H1 (cell line): Measurements from ENCODE around the gene CHRDL2. TPM values are rescaled to one million over a fixed set of nuclear protein-coding genes. Genes with fewer than 3 reads are reported as not detected.
"Not testable (repeated sequence)": the region's sequence is repeated elsewhere in the genome, so short reads cannot be mapped to it uniquely, and the experiment has no call there.

Source experiments
- CTCF ChIA-PET: fragments of 300-600 bp; sonication (Branson Sonifier 250); formaldehyde crosslinking; loops from one replicate; lab custom pipeline; 2021; ENCODE audit not compliant: partially characterized antibody; lab: Charles Lee
- POLR2A ChIA-PET: fragments of 300-600 bp; sonication (Branson Sonifier 250); formaldehyde crosslinking; loops from one replicate; lab custom pipeline; 2021; ENCODE audit warnings: inconsistent platforms; ENCODE audit not compliant: partially characterized antibody; lab: Charles Lee
- DNase-seq, 2 experiments: peaks; one replicate each; pipeline versions ENCODE4 v3.0.0 to v3.0.0-alpha.2; 2010 to 2022; ENCODE audit warnings: low spot score in 2 of 2, low read depth in 1 of 2, mixed read lengths in 1 of 2
- FAIRE-seq: peaks from 2 replicates; lab custom pipeline; 2011; peaks lifted over from hg19 to GRCh38; lab: Jason Lieb, UNC
- H2AFZ ChIP-seq: 2 replicates; pipeline ENCODE4 v1.8.1; 2012; ENCODE audit warnings: low read length, inconsistent platforms
- H2AK5ac ChIP-seq: 2 replicates; pipeline ENCODE4 v1.6.1; 2013; ENCODE audit warnings: low read depth, low read length
- H2BK120ac ChIP-seq: replicated peaks from 2 replicates; pipeline ENCODE3; 2013; ENCODE audit warnings: low read depth, low read length, inconsistent platforms
- H2BK12ac ChIP-seq: 2 replicates; pipeline ENCODE4 v1.6.1; 2013; ENCODE audit warnings: low read depth, low read length
- H2BK15ac ChIP-seq: 2 replicates; pipeline ENCODE4 v1.6.1; 2013; ENCODE audit warnings: low read length
- H2BK20ac ChIP-seq: 2 replicates; pipeline ENCODE4 v1.6.1; 2013; ENCODE audit warnings: low read length
- H2BK5ac ChIP-seq: 2 replicates; pipeline ENCODE4 v1.6.1; 2013; ENCODE audit warnings: low read depth, low read length
- H3K14ac ChIP-seq: 2 replicates; pipeline ENCODE4 v1.6.1; 2013; ENCODE audit warnings: inconsistent platforms; ENCODE audit not compliant: insufficient read length
- H3K18ac ChIP-seq: 2 replicates; pipeline ENCODE4 v1.6.1; 2013; ENCODE audit warnings: low read length; ENCODE audit errors: extremely low read depth
- H3K23ac ChIP-seq: 2 replicates; pipeline ENCODE4 v1.6.1; 2013; ENCODE audit warnings: inconsistent platforms; ENCODE audit not compliant: insufficient read length
- H3K23me2 ChIP-seq: 2 replicates; pipeline ENCODE4 v1.6.1; 2013; ENCODE audit warnings: low read depth, low read length
- H3K27ac ChIP-seq: 2 replicates; pipeline ENCODE4 v1.6.1; 2011; ENCODE audit warnings: low read depth, low read length, inconsistent platforms
- H3K27me3 ChIP-seq, 4 experiments: replicated peaks in 1 of 4; 1 replicate in 1 of 4; 2 replicates in 3 of 4; pipeline versions ENCODE4 v1.6.1 to v1.8.1; 2011 to 2013; ENCODE audit warnings: low read length in 3 of 4, mild to moderate bottlenecking in 3 of 4, inconsistent platforms in 2 of 4, mixed read lengths in 2 of 4, moderate library complexity in 1 of 4; ENCODE audit not compliant: control insufficient read depth in 3 of 4, insufficient read depth in 3 of 4; ENCODE audit errors: extremely low read depth in 1 of 4
- H3K36me3 ChIP-seq, 4 experiments: 2 replicates each; pipeline versions ENCODE4 v1.6.1 to v1.8.1; 2011 to 2013; ENCODE audit warnings: mild to moderate bottlenecking in 4 of 4, low read length in 3 of 4, moderate library complexity in 2 of 4, control low read depth in 1 of 4, inconsistent platforms in 1 of 4; ENCODE audit not compliant: insufficient read depth in 4 of 4, control insufficient read depth in 2 of 4
- H3K4ac ChIP-seq: replicated peaks from 2 replicates; pipeline ENCODE3; 2013; ENCODE audit warnings: low read length, low read depth, mixed read lengths, inconsistent platforms; ENCODE audit not compliant: insufficient read length
- H3K4me1 ChIP-seq, 4 experiments: replicated peaks in 1 of 4; 1 replicate in 1 of 4; 2 replicates in 3 of 4; pipeline versions ENCODE4 v1.6.1 to v1.8.1; 2011 to 2013; ENCODE audit warnings: low read length in 3 of 4, inconsistent platforms in 2 of 4, mixed read lengths in 1 of 4; ENCODE audit not compliant: insufficient read depth in 4 of 4, control insufficient read depth in 3 of 4
- H3K4me2 ChIP-seq, 2 experiments: 2 replicates each; pipeline versions ENCODE4 v1.6.1 to v1.8.1; 2011 to 2013; ENCODE audit warnings: low read depth in 2 of 2, low read length in 2 of 2, control low read depth in 1 of 2, inconsistent platforms in 1 of 2, mild to moderate bottlenecking in 1 of 2; ENCODE audit not compliant: insufficient read depth in 1 of 2
- H3K4me3 ChIP-seq, 4 experiments: fragments of 200-600, 300-600 bp in 1 of 4; sonication (generic), shearing (Covaris generic), sonication (Bioruptor Twin) in 1 of 4; 2 replicates each; pipeline versions ENCODE4 v1.5.1 to v1.8.1; 2011 to 2016; ENCODE audit warnings: low read length in 4 of 4, low read depth in 3 of 4, control low read depth in 2 of 4, inconsistent platforms in 2 of 4, mild to moderate bottlenecking in 2 of 4, mixed read lengths in 1 of 4, moderate library complexity in 1 of 4; ENCODE audit not compliant: insufficient read depth in 2 of 4; ENCODE audit errors: extremely low read depth in 1 of 4
- H3K56ac ChIP-seq: replicated peaks from 2 replicates; pipeline ENCODE3; 2013; ENCODE audit warnings: low read depth, mild to moderate bottlenecking, mixed read lengths, low read length, inconsistent platforms; ENCODE audit not compliant: insufficient read length
- H3K79me1 ChIP-seq: 2 replicates; pipeline ENCODE4 v1.6.1; 2013; ENCODE audit warnings: low read depth, low read length, control low read depth
- H3K79me2 ChIP-seq, 2 experiments: 2 replicates each; pipeline versions ENCODE4 v1.6.1 to v1.8.1; 2012 to 2013; ENCODE audit warnings: low read length in 2 of 2, mild to moderate bottlenecking in 2 of 2, inconsistent platforms in 1 of 2; ENCODE audit not compliant: insufficient read depth in 2 of 2, control insufficient read depth in 1 of 2
- H3K9ac ChIP-seq, 4 experiments: replicated peaks in 1 of 4; 1 replicate in 1 of 4; 2 replicates in 3 of 4; pipeline versions ENCODE4 v1.6.1 to v1.8.1; 2011 to 2013; ENCODE audit warnings: low read depth in 3 of 4, low read length in 3 of 4, control low read depth in 2 of 4, mild to moderate bottlenecking in 2 of 4, moderate library complexity in 2 of 4, inconsistent platforms in 1 of 4; ENCODE audit errors: extremely low read depth in 1 of 4
- H3K9me3 ChIP-seq, 2 experiments: 2 replicates each; pipeline versions ENCODE4 v1.6.1 to v1.8.1; 2012 to 2013; ENCODE audit warnings: mild to moderate bottlenecking in 2 of 2, moderate library complexity in 2 of 2, control low read depth in 1 of 2, inconsistent platforms in 1 of 2, low read depth in 1 of 2, low read length in 1 of 2, mixed read lengths in 1 of 2; ENCODE audit not compliant: insufficient read depth in 2 of 2
- H4K20me1 ChIP-seq, 2 experiments: replicated peaks in 1 of 2; 2 replicates each; pipeline versions ENCODE3 to v1.8.1; 2011 to 2013; ENCODE audit warnings: inconsistent platforms in 2 of 2, low read length in 2 of 2, mild to moderate bottlenecking in 1 of 2; ENCODE audit not compliant: insufficient read depth in 2 of 2, control insufficient read depth in 1 of 2
- H4K5ac ChIP-seq: 2 replicates; pipeline ENCODE4 v1.6.1; 2013; ENCODE audit warnings: low read length, low read depth, mixed read lengths, inconsistent platforms; ENCODE audit not compliant: insufficient read length
- H4K8ac ChIP-seq: 2 replicates; pipeline ENCODE4 v1.8.0; 2013; ENCODE audit warnings: mild to moderate bottlenecking, moderate library complexity, low read length, inconsistent platforms; ENCODE audit not compliant: insufficient read depth; ENCODE audit errors: extremely low read depth
- H4K91ac ChIP-seq: replicated peaks from 2 replicates; pipeline ENCODE3; 2013; ENCODE audit warnings: low read length, mixed read lengths, inconsistent platforms; ENCODE audit not compliant: insufficient read length
- WGBS, 2 experiments: shearing (Covaris generic) in 1 of 2; methylation state at CpG; one replicate each; pipeline versions ENCODE4 v1.1.6 to v1.1.7; 2013 to 2015; ENCODE audit warnings: low lambda C conversion rate in 2 of 2, mixed read lengths in 2 of 2, inconsistent platforms in 1 of 2, low coverage in 1 of 2, missing lambda C conversion rate in 1 of 2; ENCODE audit not compliant: insufficient replicate concordance in 2 of 2, insufficient coverage in 1 of 2, insufficient read length in 1 of 2; ENCODE audit errors: extremely low coverage in 1 of 2, missing lambda C conversion rate in 1 of 2; 5-methylcytosine and 5-hydroxymethylcytosine counted together
- polyA plus RNA-seq, 7 experiments: library from polyadenylated mRNA; depleted of rRNA in 3 of 7; stranded (reverse) in 5 of 7; unstranded in 2 of 7; fragments of >200 nt in 5 of 7; fragments of 200-250 nt in 2 of 7; gene quantifications; 1 replicate in 5 of 7; 2 replicates in 1 of 7; 4 replicates in 1 of 7; pipeline versions ENCODE4 v1.2.1 to v1.2.3, GENCODE V29; 2011 to 2013; ENCODE audit warnings: missing spikeins in 2 of 7, mixed read lengths in 2 of 7
- total RNA-seq: library from RNA; stranded (reverse); fragmentation: NEBNext Ultra II Directional; extraction: Animal tissue kit (Norgen Biotek cat#: 25700); gene quantifications from 2 replicates; pipeline ENCODE4 v1.2.1, GENCODE V29; 2021

CHRDL2 gene
- total and polyA plus RNA-seq, 2 of the 8 experiments (the other 6 are each of a cell fraction or from before 2014, with no cell fraction given) = 0.26 to 0.48 TPM

DNA sequence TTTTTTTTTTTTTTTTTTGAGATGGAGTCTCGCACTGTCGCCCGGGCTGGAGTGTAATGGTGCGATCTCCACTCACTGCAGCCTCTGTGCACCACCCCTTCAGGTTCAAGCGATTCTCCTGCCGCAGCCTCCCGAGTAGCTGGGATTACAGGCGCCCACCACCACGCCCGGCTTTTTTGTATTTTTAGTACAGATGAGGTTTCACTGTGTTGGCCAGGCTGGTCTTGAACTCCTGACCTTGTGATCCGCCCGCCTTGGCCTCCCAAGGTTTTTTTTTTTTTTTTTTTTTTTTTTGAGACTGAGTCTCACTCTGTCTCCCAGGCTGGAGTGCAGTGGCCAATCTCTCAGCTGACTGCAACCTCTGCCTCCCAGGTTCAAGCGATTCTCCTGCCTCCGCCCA is 19.4 kb upstream of the CHRDL2 start:
- not testable (repeated sequence) for H3K23me2 ChIP-seq, H2AK5ac ChIP-seq, DNase-seq, H4K5ac ChIP-seq, H3K23ac ChIP-seq, H3K27me3 ChIP-seq, H2BK15ac ChIP-seq, H2BK20ac ChIP-seq, H3K56ac ChIP-seq, H3K4me2 ChIP-seq, H4K8ac ChIP-seq, H2BK12ac ChIP-seq, H2BK5ac ChIP-seq, H3K4ac ChIP-seq, FAIRE-seq, H3K36me3 ChIP-seq, H3K18ac ChIP-seq, H3K4me3 ChIP-seq, H3K9me3 ChIP-seq, H3K27ac ChIP-seq, H3K9ac ChIP-seq, H3K14ac ChIP-seq, H4K20me1 ChIP-seq, H2BK120ac ChIP-seq, H2AFZ ChIP-seq, H3K79me1 ChIP-seq, H4K91ac ChIP-seq
- H3K4me1 ChIP-seq = peaks cover 4 to 12% (median 5%) of the 10 kb centered on the region in 4 experiments; a peak in 6 of 7 replicates
- peaks cover 0 to 53% of the 10 kb centered on the region in 2 experiments; a peak in 2 of 4 replicates for H3K79me2 ChIP-seq
- 96% methylated on average over 4 of the region's 14 CpGs; no CpG with 5 or more reads in 1 of the 2 experiments for WGBS, 2 experiments
- POLR2A ChIA-PET = interaction anchor here (0.8 to 3.3 kb wide), 2 partner anchors 11 to 33 kb away, joined by 3 to 13 read pairs; no protein-coding TSS in a partner anchor
- CTCF ChIA-PET = interaction anchor here (0.9 to 3.5 kb wide), 3 partner anchors 11 to 48 kb away, joined by 3 to 14 read pairs (median 3); no protein-coding TSS in a partner anchor
